GM19452 (cell line): ENCODE measurements around the gene TLR5.

ENCODE experiments used
- ATAC-seq: cut with Tn5 transposase; IDR thresholded peaks from one replicate; pipeline ENCODE4 v1.9.1; 2021; ENCODE audit not compliant: unreplicated experiment

Gene TLR5

GRCh38 chr1:223147873-223148272, 4.8 kb upstream of the TLR5 start:
- ATAC-seq, result no peak

- no peak for ATAC-seq
These were observed 4.4 kb upstream of the TLR5 start for GRCh38 chr1:223147409-223147808.

DNA sequence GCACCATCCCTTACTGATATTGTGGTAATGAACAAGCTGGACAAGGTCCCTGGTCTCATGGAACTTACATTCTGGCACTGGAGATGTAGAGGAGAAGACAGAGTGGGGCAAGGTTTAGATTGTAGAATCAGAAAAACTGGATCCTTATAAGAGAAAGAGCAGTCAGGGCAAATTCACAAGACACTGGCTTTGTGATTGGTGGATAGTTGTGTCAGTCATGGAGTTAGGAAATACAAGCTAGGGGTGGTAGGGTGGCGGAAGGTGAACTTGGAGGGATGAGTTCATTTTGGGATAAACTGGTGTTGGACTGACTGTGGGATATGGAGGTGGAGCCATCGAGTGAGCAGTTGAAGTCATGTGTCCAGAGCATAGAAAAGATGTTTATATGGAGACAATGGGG, 3.7 kb upstream of the TLR5 start:
- ATAC-seq, result no peak

DNA sequence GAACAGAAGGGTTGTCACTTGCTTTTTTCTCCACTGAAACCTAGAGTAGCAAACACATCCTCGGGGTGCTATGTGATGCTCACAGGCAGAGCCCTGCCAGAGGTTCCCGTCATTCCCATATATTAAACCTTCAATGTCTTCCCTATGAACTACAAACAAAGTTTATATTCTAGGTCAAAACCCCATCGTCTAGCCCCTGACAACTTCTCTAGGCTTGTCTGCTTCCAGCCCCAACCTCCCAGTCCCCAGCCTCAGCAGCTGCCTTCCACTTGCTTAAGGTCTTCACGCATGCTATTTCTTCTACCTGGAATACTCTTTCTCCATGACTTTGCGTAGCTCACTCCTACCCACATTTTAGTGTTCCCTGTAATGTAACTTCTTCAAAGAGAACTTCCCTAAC, 1.9 kb upstream of the TLR5 start:
- no peak for ATAC-seq

- ATAC-seq, result no peak
These were observed 1.4 kb upstream of the TLR5 start for GRCh38 chr1:223144431-223144830.

- peak; percentile 56 for ATAC-seq
These were observed 645 bp upstream of the TLR5 start for GRCh38 chr1:223143537-223144248.

DNA sequence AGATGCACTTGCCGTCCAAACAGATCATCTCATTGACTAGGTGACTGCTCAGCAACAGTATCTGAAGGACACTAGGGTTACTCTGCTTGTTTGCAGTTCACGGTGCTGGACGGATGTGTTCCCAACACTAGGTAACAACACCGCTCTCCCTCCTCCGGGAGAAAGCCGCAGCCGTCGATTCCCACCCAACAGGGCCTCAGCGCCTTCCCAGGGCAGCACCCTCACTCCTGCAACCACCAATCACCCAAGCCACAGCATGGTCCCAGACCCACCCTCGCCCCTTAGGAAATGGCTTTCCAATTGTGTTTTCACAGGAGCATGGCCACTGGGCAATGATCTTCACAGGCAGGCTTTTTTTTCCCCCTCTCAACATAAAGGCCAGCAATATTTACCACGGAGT, 779 bp downstream of the TLR5 start:
- ATAC-seq, result no peak

DNA sequence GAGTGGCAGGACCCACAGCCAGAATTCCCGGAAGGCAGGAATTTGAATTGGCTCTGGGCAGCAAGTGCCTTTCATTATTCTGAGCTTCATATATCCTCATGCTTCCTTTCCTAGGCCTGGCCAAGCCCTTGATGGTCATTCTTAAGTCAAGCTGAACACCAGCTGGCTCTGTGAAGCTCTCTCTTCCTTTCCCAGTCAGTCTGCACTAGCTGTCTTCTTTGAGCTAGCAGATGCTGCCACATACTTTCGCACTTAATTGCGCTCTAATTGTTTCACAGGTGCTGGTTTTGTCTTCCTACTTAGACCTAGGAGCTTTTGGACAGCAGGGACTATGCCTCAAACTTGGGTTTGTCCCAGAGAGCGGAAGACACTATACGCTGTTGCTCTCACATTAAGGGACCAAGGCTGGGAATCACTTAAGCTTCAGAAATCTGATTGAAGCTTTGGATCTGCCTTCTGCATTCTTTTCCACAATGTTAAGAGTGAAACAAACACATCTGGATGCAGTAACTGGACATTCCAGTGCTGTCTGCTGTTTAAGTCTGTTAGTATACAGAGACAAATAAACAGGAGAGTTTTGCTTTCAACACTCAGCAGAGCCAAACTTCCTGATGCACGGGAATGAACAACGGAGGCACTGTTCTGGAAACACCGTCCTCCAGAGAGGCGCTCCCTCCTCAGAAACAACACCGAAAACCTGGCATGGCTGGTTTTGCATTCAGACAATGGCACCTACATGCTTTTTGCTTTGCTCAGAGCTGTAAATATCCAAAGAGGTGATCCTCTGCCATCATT, 2.2 kb downstream of the TLR5 start:
- no peak for ATAC-seq

GRCh38 chr1:223137455-223138085, 5.5 kb downstream of the TLR5 start:
- no peak for ATAC-seq

DNA sequence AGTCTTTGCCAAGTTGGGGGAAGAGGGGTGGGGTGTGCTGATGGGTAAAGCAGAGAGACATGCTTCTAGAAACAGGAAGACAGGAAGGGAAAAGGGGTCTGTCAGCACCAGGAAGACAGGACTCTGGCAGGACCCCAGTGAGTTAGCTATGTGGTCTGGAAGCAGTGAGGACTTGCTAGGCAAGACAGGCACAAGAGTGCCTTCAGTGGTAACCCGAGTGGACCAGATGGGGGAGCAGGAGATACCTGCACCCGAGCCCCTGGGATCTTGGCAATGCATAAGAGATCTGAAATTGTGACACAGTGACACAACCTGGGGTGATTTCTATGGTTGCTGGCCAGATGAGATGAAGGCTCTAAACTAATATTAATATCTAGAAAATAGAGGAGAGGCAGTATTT, 7.0 kb downstream of the TLR5 start:
- no peak for ATAC-seq

- ATAC-seq, result no peak
These were observed 7.7 kb downstream of the TLR5 start for GRCh38 chr1:223135176-223135942.

- ATAC-seq, result peak; percentile 84
These were observed 9.1 kb downstream of the TLR5 start for GRCh38 chr1:223133824-223134435.

GRCh38 chr1:223133306-223133823, 9.7 kb downstream of the TLR5 start:
- no peak for ATAC-seq

DNA sequence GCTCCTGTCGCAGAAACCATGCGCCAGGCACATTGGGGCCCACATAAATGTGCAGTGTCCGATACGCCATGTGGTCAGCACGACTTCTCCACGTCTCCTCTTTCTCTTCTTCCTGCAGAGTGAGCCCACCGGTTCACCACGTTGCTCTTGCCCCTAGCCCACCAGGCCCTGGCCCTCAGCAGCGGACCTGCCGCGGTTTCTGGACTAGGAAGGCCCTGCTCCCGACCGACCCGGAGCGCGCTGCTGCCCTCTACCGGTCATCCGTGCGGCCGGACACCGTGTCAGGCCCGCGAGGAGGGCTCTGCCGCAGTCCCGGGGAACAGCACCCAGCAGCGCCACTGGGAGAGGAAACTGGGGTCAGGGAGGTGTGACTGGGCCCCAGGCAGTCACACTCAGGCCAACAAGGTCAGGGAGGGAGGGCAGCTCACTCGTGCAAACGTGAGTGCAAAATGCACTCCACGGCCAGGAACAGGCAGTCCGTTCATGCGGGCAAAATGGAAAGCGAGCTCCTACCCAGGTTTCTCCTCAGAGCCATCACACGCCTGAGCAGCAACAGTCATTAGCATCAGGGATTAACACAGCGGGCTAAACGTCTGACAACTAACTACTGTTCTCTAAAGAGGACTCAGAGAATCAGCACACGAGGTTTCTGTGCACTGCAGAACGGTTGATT, 13.7 kb downstream of the TLR5 start:
- peak; percentile 54 for ATAC-seq

GRCh38 chr1:223126741-223127140, 16.3 kb downstream of the TLR5 start:
- ATAC-seq, result no peak

DNA sequence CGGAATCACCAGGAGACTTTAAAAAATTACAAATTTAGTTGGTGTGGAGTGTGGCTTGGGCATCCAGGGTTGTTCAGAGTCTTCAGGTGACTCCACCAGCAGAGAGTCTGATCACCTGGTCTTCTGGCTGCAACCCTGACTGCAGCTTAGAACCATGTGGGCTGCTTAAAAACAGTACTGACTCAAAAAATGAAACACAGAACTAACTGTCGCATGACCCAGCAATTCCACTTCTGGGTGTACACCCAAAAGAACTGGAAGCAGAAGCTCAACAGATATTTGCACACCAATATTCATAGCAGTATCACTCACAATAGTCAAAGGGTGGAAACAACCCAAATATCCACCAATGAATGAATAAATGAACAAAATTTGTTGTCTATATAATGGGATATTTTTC, 17.3 kb downstream of the TLR5 start:
- no peak for ATAC-seq

DNA sequence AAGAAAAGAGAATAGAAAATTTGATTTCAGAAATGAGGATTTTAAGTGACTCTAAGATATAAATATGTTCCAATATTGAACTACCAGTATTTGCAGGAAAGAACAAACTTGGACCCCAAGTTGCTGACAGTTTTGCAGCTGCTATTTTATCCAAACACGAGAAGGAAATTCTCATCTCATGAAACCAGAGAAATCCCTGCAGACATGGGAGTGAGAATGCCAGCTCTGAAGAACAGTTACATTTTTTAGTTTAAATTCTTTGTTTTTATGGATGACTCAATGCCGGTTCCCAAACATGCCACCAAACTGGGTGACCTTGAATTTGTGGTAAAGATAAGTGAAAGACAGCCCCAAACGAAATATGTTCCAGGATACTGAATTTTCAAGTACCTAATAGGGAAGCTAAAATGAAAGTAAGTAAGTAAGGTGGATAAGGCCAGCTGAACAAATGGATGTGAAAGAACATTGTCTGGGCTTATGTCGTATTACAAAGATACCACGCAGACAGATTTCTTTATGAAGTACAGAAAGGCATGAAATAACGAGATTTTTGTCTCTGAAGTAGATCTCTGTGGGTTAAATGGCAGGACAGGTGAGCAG, 19.9 kb downstream of the TLR5 start:
- ATAC-seq, result no peak

- ATAC-seq, result no peak
These were observed 24.6 kb downstream of the TLR5 start for GRCh38 chr1:223118418-223118817.

- no peak for ATAC-seq
These were observed 26.1 kb downstream of the TLR5 start for GRCh38 chr1:223116950-223117349.

DNA sequence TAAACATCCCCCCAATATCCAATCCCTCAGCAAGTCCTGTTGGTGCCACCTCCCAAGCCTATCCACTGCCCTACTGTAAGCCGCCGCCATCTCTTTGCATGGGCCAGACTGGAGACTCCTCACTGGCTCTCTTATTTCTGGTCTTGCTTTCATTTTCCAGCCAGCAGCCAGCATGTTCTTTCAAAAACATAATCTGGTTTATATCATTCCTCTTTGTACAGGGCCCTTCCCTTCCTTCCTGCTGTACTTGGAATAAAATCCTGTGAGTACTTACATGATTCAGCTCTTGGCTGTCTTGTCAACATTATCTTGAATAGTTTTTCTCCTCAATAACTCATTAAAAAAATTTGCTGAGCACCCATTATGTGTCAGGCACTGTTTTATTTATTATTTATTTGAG, 28.2 kb downstream of the TLR5 start:
- ATAC-seq, result no peak
